ENCODE results near the gene UBE2J2.

DNA sequence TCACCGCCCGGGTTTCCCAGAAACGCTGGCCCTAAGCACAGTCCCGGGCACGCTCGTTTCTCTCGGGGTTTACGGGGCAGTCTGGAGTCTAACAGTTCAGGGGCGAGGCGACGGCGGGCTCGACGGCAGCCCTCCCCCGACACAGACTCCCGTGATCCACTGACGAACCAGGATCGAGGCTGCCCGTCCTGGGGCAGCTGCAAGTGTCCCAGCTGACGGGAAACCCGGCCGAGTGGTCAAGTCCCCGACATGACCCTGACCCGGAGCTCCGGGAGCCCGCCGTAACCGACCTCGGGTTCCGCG is 494 bp downstream of the UBE2J2 start:
- TF ChIP-seq, protein P1, sequence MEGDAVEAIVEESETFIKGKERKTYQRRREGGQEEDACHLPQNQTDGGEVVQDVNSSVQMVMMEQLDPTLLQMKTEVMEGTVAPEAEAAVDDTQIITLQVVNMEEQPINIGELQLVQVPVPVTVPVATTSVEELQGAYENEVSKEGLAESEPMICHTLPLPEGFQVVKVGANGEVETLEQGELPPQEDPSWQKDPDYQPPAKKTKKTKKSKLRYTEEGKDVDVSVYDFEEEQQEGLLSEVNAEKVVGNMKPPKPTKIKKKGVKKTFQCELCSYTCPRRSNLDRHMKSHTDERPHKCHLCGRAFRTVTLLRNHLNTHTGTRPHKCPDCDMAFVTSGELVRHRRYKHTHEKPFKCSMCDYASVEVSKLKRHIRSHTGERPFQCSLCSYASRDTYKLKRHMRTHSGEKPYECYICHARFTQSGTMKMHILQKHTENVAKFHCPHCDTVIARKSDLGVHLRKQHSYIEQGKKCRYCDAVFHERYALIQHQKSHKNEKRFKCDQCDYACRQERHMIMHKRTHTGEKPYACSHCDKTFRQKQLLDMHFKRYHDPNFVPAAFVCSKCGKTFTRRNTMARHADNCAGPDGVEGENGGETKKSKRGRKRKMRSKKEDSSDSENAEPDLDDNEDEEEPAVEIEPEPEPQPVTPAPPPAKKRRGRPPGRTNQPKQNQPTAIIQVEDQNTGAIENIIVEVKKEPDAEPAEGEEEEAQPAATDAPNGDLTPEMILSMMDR (IDR thresholded peaks at IDR 0.05; ENCODE audit: borderline replicate concordance, extremely low read depth, low read length, poor library complexity, severe bottlenecking): no peak
- no peak for TF ChIP-seq EZH2 (IDR thresholded peaks at IDR 0.05; ENCODE audit: borderline replicate concordance, low read depth, low read length, severe bottlenecking)

Data from DND-41 (cell line).